ENCODE measurements around the gene MIPEP. TPM values are rescaled to one million over a fixed set of nuclear protein-coding genes. Genes with fewer than 3 reads are reported as not detected.

The MIPEP gene
- total RNA-seq, 4 donors from 2014 or later = 17.1 to 27.9 (median 24.1) TPM

- no peak for DNase-seq
- TF ChIP-seq POLR2A (IDR thresholded peaks at IDR 0.05) (no peak), CTCF (IDR thresholded peaks at IDR 0.05) (no peak)
- intact Hi-C loops (cut with DNase I) = no loop called here
- WGBS, 2 donors = 93 to 95% methylated on average over 3 of the region's 3 CpGs
- no peaks in the 10 kb centered on the region for H3K9me3 ChIP-seq
- H3K4me3 ChIP-seq (replicated peaks in 1 of 3) = no peak overlapping the region
- H3K27me3 ChIP-seq = no peaks in the 10 kb centered on the region
- no peak overlapping the region for H3K27ac ChIP-seq
- no peaks in the 10 kb centered on the region for H3K4me1 ChIP-seq
- no peaks in the 10 kb centered on the region for H3K36me3 ChIP-seq
Measured at GRCh38 chr13:23686948-23687347, 202.3 kb downstream of the MIPEP start.

GRCh38 chr13:23685416-23685815 is 203.8 kb downstream of the MIPEP start:
- DNase-seq = no peak
- Histone ChIP-seq H3K9me3 (no peaks in the 10 kb centered on the region), H3K27ac (no peak overlapping the region), H3K27me3 (no peaks in the 10 kb centered on the region), H3K4me1 (no peaks in the 10 kb centered on the region), H3K36me3 (no peaks in the 10 kb centered on the region), H3K4me3 (replicated peaks in 1 of 3) (no peak overlapping the region)
- WGBS, 2 donors = 91 to 92% methylated on average over 1 of the region's 1 CpG
- no peak for TF ChIP-seq POLR2A (IDR thresholded peaks at IDR 0.05)
- TF ChIP-seq CTCF (IDR thresholded peaks at IDR 0.05) = no peak
- intact Hi-C loops (cut with DNase I) = no loop called here

GRCh38 chr13:23684647-23685046 is 204.6 kb downstream of the MIPEP start:
- intact Hi-C loops (cut with DNase I) = no loop called here
- 95 to 98% methylated on average over 2 of the region's 2 CpGs for WGBS, 2 donors
- H3K27me3 ChIP-seq = no peaks in the 10 kb centered on the region
- DNase-seq = no peak
- no peak overlapping the region for H3K4me3 ChIP-seq (replicated peaks in 1 of 3)
- no peak for TF ChIP-seq POLR2A (IDR thresholded peaks at IDR 0.05)
- TF ChIP-seq CTCF (IDR thresholded peaks at IDR 0.05) = no peak
- no peaks in the 10 kb centered on the region for H3K36me3 ChIP-seq
- H3K27ac ChIP-seq = no peak overlapping the region
- H3K9me3 ChIP-seq = no peaks in the 10 kb centered on the region
- H3K4me1 ChIP-seq = no peaks in the 10 kb centered on the region

- 91 to 99% methylated on average over 4 of the region's 4 CpGs for WGBS, 2 donors
- intact Hi-C loops (cut with DNase I) = no loop called here
- H3K4me3 ChIP-seq (replicated peaks in 1 of 3) = no peak overlapping the region
- H3K27me3 ChIP-seq = no peaks in the 10 kb centered on the region
- H3K27ac ChIP-seq = no peak overlapping the region
- no peak for DNase-seq
- H3K4me1 ChIP-seq = no peaks in the 10 kb centered on the region
- no peaks in the 10 kb centered on the region for H3K36me3 ChIP-seq
- TF ChIP-seq CTCF (IDR thresholded peaks at IDR 0.05) = no peak
- TF ChIP-seq POLR2A (IDR thresholded peaks at IDR 0.05) = no peak
- no peaks in the 10 kb centered on the region for H3K9me3 ChIP-seq
Measured at GRCh38 chr13:23683084-23683483, 206.1 kb downstream of the MIPEP start.

- H3K4me1 ChIP-seq = no peaks in the 10 kb centered on the region
- WGBS, 2 donors = 70% methylated on average over 8 to 10 of the region's 10 CpGs
- no peak overlapping the region for H3K27ac ChIP-seq
- H3K9me3 ChIP-seq = no peaks in the 10 kb centered on the region
- TF ChIP-seq POLR2A (IDR thresholded peaks at IDR 0.05) = no peak
- TF ChIP-seq CTCF (IDR thresholded peaks at IDR 0.05) = no peak
- no peaks in the 10 kb centered on the region for H3K36me3 ChIP-seq
- H3K27me3 ChIP-seq = no peaks in the 10 kb centered on the region
- no peak overlapping the region for H3K4me3 ChIP-seq (replicated peaks in 1 of 3)
- DNase-seq = no peak
- intact Hi-C loops (cut with DNase I) = no loop called here
Measured at GRCh38 chr13:23680845-23681669, 208.1 kb downstream of the MIPEP start.

All from thyroid gland (tissue), 4 donors.